GM23338 (cell line): Measurements from ENCODE around the gene H2AZ1. TPM values are rescaled to one million over a fixed set of nuclear protein-coding genes. Genes with fewer than 3 reads are reported as not detected.

Source experiments
- CREB1 ChIP-seq: fragments of 250-450 bp; sonication (Bioruptor Pico); IDR thresholded peaks from 2 replicates; pipeline ENCODE4 v1.5.0; 2020; ENCODE audit warnings: low read depth, mild to moderate bottlenecking, moderate library complexity
- CTCF ChIP-seq, 2 experiments: fragments of 200-600 bp in 1 of 2; sonication (generic) in 1 of 2; conservative IDR thresholded peaks; 2 replicates each; pipeline versions ENCODE4 v1.5.1 to v1.6.1; 2016 to 2017; ENCODE audit warnings: antibody characterized with exemption in 2 of 2, low read depth in 2 of 2, mild to moderate bottlenecking in 2 of 2, moderate library complexity in 1 of 2
- ETS1 ChIP-seq: IDR thresholded peaks from 2 replicates; pipeline ENCODE4 v1.6.1; 2016; ENCODE audit warnings: antibody characterized with exemption
- EZH2phosphoT487 ChIP-seq: fragments of 200-600 bp; sonication (generic); IDR thresholded peaks from one replicate; pipeline ENCODE4 v1.8.1; 2018; ENCODE audit warnings: antibody characterized with exemption; ENCODE audit not compliant: unreplicated experiment
- NANOG ChIP-seq: IDR thresholded peaks from 2 replicates; pipeline ENCODE4 v1.6.1; 2016; ENCODE audit warnings: antibody characterized with exemption, borderline replicate concordance
- STAT1 ChIP-seq: IDR thresholded peaks from one replicate; pipeline ENCODE4 v1.6.1; 2016; ENCODE audit warnings: antibody characterized with exemption; ENCODE audit not compliant: unreplicated experiment
- ZNF114 ChIP-seq: fragments of 250-450 bp; sonication (Bioruptor Pico); IDR thresholded peaks from 2 replicates; pipeline ENCODE4 v1.5.0; 2020; ENCODE audit warnings: mild to moderate bottlenecking, moderate library complexity
- polyA plus RNA-seq: library from polyadenylated mRNA; unstranded; fragments of >200 nt; fragmentation: Nextera tagmentation; extraction: Ambion mirVana; gene quantifications from 2 replicates; pipeline ENCODE4 v1.2.1, GENCODE V29; 2016
- total RNA-seq: library from RNA; depleted of rRNA; stranded (reverse); fragments of >200 nt; shearing (Covaris generic); gene quantifications from 2 replicates; pipeline ENCODE4 v1.2.3, GENCODE V29; 2014
- TF ChIP-seq, protein P1 (sequence below): fragments of 250-450 bp; sonication (Bioruptor Pico); IDR thresholded peaks from 2 replicates; pipeline ENCODE4 v1.5.0; 2020; ENCODE audit warnings: mild to moderate bottlenecking, moderate library complexity

Gene H2AZ1
- total and polyA plus RNA-seq, 2 experiments from 2014 or later, result 585 to 1,933 TPM

DNA sequence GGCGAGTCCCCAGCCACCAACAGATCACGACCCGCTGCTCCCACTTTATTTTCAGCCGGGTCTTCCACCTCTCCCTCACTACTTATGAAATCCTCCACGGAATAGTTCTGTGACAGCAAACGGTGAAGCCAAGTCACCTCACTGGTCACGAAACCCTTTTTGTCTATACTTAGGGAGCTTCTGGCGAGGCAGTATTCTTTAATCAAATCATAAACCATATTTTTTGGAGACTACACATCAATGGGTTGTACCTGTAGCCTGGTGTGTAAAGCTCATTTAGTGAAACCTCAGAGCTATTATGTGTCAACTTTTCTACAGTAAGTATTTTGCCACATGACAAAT, 809 bp upstream of the H2AZ1 start (continued):
- TF ChIP-seq, protein P1, sequence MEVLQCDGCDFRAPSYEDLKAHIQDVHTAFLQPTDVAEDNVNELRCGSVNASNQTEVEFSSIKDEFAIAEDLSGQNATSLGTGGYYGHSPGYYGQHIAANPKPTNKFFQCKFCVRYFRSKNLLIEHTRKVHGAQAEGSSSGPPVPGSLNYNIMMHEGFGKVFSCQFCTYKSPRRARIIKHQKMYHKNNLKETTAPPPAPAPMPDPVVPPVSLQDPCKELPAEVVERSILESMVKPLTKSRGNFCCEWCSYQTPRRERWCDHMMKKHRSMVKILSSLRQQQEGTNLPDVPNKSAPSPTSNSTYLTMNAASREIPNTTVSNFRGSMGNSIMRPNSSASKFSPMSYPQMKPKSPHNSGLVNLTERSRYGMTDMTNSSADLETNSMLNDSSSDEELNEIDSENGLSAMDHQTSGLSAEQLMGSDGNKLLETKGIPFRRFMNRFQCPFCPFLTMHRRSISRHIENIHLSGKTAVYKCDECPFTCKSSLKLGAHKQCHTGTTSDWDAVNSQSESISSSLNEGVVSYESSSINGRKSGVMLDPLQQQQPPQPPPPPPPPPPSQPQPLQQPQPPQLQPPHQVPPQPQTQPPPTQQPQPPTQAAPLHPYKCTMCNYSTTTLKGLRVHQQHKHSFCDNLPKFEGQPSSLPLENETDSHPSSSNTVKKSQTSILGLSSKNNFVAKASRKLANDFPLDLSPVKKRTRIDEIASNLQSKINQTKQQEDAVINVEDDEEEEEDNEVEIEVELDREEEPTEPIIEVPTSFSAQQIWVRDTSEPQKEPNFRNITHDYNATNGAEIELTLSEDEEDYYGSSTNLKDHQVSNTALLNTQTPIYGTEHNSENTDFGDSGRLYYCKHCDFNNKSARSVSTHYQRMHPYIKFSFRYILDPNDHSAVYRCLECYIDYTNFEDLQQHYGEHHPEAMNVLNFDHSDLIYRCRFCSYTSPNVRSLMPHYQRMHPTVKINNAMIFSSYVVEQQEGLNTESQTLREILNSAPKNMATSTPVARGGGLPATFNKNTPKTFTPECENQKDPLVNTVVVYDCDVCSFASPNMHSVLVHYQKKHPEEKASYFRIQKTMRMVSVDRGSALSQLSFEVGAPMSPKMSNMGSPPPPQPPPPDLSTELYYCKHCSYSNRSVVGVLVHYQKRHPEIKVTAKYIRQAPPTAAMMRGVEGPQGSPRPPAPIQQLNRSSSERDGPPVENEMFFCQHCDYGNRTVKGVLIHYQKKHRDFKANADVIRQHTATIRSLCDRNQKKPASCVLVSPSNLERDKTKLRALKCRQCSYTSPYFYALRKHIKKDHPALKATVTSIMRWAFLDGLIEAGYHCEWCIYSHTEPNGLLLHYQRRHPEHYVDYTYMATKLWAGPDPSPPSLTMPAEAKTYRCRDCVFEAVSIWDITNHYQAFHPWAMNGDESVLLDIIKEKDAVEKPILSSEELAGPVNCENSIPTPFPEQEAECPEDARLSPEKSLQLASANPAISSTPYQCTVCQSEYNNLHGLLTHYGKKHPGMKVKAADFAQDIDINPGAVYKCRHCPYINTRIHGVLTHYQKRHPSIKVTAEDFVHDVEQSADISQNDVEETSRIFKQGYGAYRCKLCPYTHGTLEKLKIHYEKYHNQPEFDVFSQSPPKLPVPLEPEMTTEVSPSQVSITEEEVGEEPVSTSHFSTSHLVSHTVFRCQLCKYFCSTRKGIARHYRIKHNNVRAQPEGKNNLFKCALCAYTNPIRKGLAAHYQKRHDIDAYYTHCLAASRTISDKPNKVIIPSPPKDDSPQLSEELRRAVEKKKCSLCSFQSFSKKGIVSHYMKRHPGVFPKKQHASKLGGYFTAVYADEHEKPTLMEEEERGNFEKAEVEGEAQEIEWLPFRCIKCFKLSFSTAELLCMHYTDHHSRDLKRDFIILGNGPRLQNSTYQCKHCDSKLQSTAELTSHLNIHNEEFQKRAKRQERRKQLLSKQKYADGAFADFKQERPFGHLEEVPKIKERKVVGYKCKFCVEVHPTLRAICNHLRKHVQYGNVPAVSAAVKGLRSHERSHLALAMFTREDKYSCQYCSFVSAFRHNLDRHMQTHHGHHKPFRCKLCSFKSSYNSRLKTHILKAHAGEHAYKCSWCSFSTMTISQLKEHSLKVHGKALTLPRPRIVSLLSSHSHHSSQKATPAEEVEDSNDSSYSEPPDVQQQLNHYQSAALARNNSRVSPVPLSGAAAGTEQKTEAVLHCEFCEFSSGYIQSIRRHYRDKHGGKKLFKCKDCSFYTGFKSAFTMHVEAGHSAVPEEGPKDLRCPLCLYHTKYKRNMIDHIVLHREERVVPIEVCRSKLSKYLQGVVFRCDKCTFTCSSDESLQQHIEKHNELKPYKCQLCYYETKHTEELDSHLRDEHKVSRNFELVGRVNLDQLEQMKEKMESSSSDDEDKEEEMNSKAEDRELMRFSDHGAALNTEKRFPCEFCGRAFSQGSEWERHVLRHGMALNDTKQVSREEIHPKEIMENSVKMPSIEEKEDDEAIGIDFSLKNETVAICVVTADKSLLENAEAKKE (CRISPR knock-in tag), result no peak
- TF ChIP-seq ETS1, result no peak
- TF ChIP-seq EZH2phosphoT487, result no peak
- no peak for TF ChIP-seq CTCF (conservative IDR thresholded peaks at IDR 0.05; ENCODE audit: low read depth in 2 of 2)
- no peak for TF ChIP-seq STAT1
- no peak for TF ChIP-seq CREB1 (CRISPR knock-in tag)
- TF ChIP-seq NANOG, result no peak
- TF ChIP-seq ZNF114 (CRISPR knock-in tag), result no peak
